ENCODE results near the gene EHMT2. TPM values are rescaled to one million over a fixed set of nuclear protein-coding genes. Genes with fewer than 3 reads are reported as not detected.

EHMT2 gene
- total and polyA plus RNA-seq, 2 of the 8 experiments (the other 6 are each of a cell fraction or from before 2014, with no cell fraction given) = 125 to 177 TPM

DNA sequence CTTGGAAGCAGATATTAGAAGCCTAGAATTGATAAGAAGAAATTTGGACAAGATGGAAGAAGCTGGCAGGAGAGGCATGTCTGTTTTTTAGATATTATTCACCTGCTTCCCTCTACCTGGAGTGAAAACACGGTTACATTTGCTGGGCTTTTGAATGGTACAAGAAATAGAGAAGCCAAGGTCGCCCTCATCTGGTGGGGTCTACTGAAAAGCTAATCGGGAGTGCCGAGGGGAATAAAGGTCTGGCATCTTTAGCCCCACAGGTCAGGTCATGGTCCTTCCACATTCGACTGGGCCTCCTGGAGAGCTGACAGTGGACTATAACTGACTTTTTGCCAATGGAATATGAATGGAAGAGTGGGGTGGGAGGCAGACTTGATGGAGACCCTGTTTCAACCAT lies 25.4 kb upstream of the EHMT2 start (continued):
- TF ChIP-seq GTF2F1 (IDR thresholded peaks at IDR 0.05; ENCODE audit: borderline replicate concordance, low read depth, low read length) (no peak), RXRA (IDR thresholded peaks at IDR 0.05; ENCODE audit: insufficient read depth, low read depth, low read length) (no peak), CBX5 (IDR thresholded peaks at IDR 0.05; ENCODE audit: low read depth, low read length) (no peak), SIN3A (conservative IDR thresholded peaks at IDR 0.05 in 1 of 2, IDR thresholded peaks at IDR 0.05 in 1 of 2; ENCODE audit: low read depth in 1 of 2, low read length in 2 of 2) (no peak), POU5F1 (IDR thresholded peaks at IDR 0.05; ENCODE audit: low read depth, low read length) (no peak), PHF8 (conservative IDR thresholded peaks at IDR 0.05; ENCODE audit: low read depth, low read length) (no peak)

Measured in H1 (cell line).